ENCODE measurements around the gene MICAL2.

The MICAL2 gene

GRCh38 chr11:12154871-12155668 lies 44.7 kb downstream of the MICAL2 start:
- no peaks in the 10 kb centered on the region for H3K9me3 ChIP-seq (ENCODE audit: control extremely low read depth in 1 of 5, control insufficient read depth in 4 of 5, insufficient read depth in 2 of 5, low read depth in 1 of 5, low read length in 4 of 5)
- H3K4me3 ChIP-seq (ENCODE audit: control insufficient read depth in 1 of 7, extremely low read depth in 1 of 7, insufficient read depth in 4 of 7, low read depth in 2 of 7, low read length in 6 of 7), result no peak overlapping the region
- ChIA-PET CTCF (no interaction called here), POLR2A (no interaction called here)
- H3K27ac ChIP-seq (ENCODE audit: insufficient read depth in 1 of 2, low read depth in 1 of 2, low read length in 2 of 2, poor library complexity in 1 of 2, severe bottlenecking in 2 of 2), result no peak overlapping the region
- 97% methylated on average over 4 of the region's 6 CpGs for WGBS (ENCODE audit: insufficient coverage)
- no peaks in the 10 kb centered on the region for H3K27me3 ChIP-seq (replicated peaks in 2 of 5; ENCODE audit: control insufficient read depth in 4 of 5, insufficient read depth in 5 of 5, low read length in 4 of 5)
- H3K4me1 ChIP-seq (ENCODE audit: control extremely low read depth in 1 of 4, control insufficient read depth in 4 of 4, insufficient read depth in 4 of 4, low read length in 3 of 4), result peaks cover 2 to 74% (median 33%) of the 10 kb centered on the region in 4 experiments
- no peaks in the 10 kb centered on the region for H3K36me3 ChIP-seq (ENCODE audit: control insufficient read depth in 4 of 4, insufficient read depth in 4 of 4, low read length in 3 of 4)
- no peak for DNase-seq

GRCh38 chr11:12155696-12156095 lies 45.3 kb downstream of the MICAL2 start:
- ChIA-PET POLR2A (no interaction called here), CTCF (no interaction called here)
- no peaks in the 10 kb centered on the region for H3K36me3 ChIP-seq (ENCODE audit: control insufficient read depth in 4 of 4, insufficient read depth in 4 of 4, low read length in 3 of 4)
- no peak overlapping the region for H3K27ac ChIP-seq (ENCODE audit: insufficient read depth in 1 of 2, low read depth in 1 of 2, low read length in 2 of 2, poor library complexity in 1 of 2, severe bottlenecking in 2 of 2)
- H3K9me3 ChIP-seq (ENCODE audit: control extremely low read depth in 1 of 5, control insufficient read depth in 4 of 5, insufficient read depth in 2 of 5, low read depth in 1 of 5, low read length in 4 of 5), result no peaks in the 10 kb centered on the region
- WGBS (ENCODE audit: insufficient coverage), result 96% methylated on average over 7 of the region's 8 CpGs
- DNase-seq, result no peak
- peaks cover 0 to 68% (median 33%) of the 10 kb centered on the region in 4 experiments for H3K4me1 ChIP-seq (ENCODE audit: control extremely low read depth in 1 of 4, control insufficient read depth in 4 of 4, insufficient read depth in 4 of 4, low read length in 3 of 4)
- no peaks in the 10 kb centered on the region for H3K27me3 ChIP-seq (replicated peaks in 2 of 5; ENCODE audit: control insufficient read depth in 4 of 5, insufficient read depth in 5 of 5, low read length in 4 of 5)
- H3K4me3 ChIP-seq (ENCODE audit: control insufficient read depth in 1 of 7, extremely low read depth in 1 of 7, insufficient read depth in 4 of 7, low read depth in 2 of 7, low read length in 6 of 7), result no peak overlapping the region

DNA sequence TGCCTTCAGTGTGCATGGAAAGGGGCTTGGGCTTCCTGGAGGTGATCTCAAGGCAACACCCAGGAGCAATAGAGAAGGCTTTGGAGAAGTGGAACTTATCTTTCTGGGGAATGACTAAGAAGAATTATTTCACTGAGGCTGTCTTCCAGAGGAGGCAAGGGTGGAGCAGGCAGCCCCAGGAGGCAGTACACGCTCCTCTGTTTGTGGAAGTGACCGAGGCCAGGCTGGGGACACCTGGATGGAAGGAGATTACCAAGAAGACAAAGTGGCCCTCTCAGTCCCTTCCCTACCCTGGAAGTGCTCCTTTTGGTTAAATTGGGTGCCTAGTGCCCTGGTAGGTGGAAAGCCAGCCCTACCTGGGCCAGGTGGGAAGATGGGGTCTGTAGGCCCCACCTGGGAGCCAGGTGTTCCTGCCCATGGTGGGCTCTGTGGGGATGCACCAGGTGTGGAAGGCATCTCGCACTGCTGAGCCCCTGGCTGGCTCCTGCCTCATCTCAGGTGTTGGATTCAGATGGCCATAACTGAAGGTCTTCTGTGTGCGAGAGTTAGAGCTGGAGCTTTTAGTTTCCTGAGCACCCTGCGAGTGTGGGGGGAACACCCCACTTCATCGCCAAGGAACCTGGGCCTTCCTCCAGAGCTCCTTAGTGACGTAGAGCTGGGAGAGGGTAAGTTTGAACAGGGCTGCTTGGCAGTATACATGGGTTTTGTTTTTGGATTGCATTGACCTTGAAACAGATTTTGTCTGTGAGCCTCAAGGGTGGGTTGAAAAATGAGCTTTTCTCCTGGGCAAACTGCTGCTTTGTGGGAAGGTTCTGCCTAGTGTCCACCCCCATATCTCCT lies 46.1 kb downstream of the MICAL2 start:
- DNase-seq, result no peak
- POLR2A ChIA-PET, result no interaction called here
- Histone ChIP-seq H3K36me3 (ENCODE audit: control insufficient read depth in 4 of 4, insufficient read depth in 4 of 4, low read length in 3 of 4) (no peaks in the 10 kb centered on the region), H3K4me1 (ENCODE audit: control extremely low read depth in 1 of 4, control insufficient read depth in 4 of 4, insufficient read depth in 4 of 4, low read length in 3 of 4) (peaks cover 0 to 60% (median 28%) of the 10 kb centered on the region in 4 experiments), H3K4me3 (ENCODE audit: control insufficient read depth in 1 of 7, extremely low read depth in 1 of 7, insufficient read depth in 4 of 7, low read depth in 2 of 7, low read length in 6 of 7) (no peak overlapping the region), H3K9me3 (ENCODE audit: control extremely low read depth in 1 of 5, control insufficient read depth in 4 of 5, insufficient read depth in 2 of 5, low read depth in 1 of 5, low read length in 4 of 5) (no peaks in the 10 kb centered on the region), H3K27me3 (replicated peaks in 2 of 5; ENCODE audit: control insufficient read depth in 4 of 5, insufficient read depth in 5 of 5, low read length in 4 of 5) (no peaks in the 10 kb centered on the region), H3K27ac (ENCODE audit: insufficient read depth in 1 of 2, low read depth in 1 of 2, low read length in 2 of 2, poor library complexity in 1 of 2, severe bottlenecking in 2 of 2) (no peak overlapping the region)
- 98% methylated on average over 5 of the region's 7 CpGs for WGBS (ENCODE audit: insufficient coverage)
- CTCF ChIA-PET, result interaction anchor here (1.1 to 1.9 kb wide), 6 partner anchors 23 to 79 kb away, joined by 3 to 5 read pairs (median 4); no protein-coding TSS in a partner anchor

- Histone ChIP-seq H3K36me3 (ENCODE audit: control insufficient read depth in 4 of 4, insufficient read depth in 4 of 4, low read length in 3 of 4) (no peaks in the 10 kb centered on the region), H3K4me1 (ENCODE audit: control extremely low read depth in 1 of 4, control insufficient read depth in 4 of 4, insufficient read depth in 4 of 4, low read length in 3 of 4) (peaks cover 0 to 54% (median 23%) of the 10 kb centered on the region in 4 experiments), H3K27ac (ENCODE audit: insufficient read depth in 1 of 2, low read depth in 1 of 2, low read length in 2 of 2, poor library complexity in 1 of 2, severe bottlenecking in 2 of 2) (no peak overlapping the region), H3K27me3 (replicated peaks in 2 of 5; ENCODE audit: control insufficient read depth in 4 of 5, insufficient read depth in 5 of 5, low read length in 4 of 5) (no peaks in the 10 kb centered on the region), H3K4me3 (ENCODE audit: control insufficient read depth in 1 of 7, extremely low read depth in 1 of 7, insufficient read depth in 4 of 7, low read depth in 2 of 7, low read length in 6 of 7) (no peak overlapping the region), H3K9me3 (ENCODE audit: control extremely low read depth in 1 of 5, control insufficient read depth in 4 of 5, insufficient read depth in 2 of 5, low read depth in 1 of 5, low read length in 4 of 5) (no peaks in the 10 kb centered on the region)
- DNase-seq, result peak in 2 of 3 donors; percentile 75 to 80
- CTCF ChIA-PET, result interaction anchor here (1.1 to 1.9 kb wide), 6 partner anchors 22 to 78 kb away, joined by 3 to 5 read pairs (median 4); no protein-coding TSS in a partner anchor
- no CpG with 5 or more reads among the region's 1 CpG for WGBS (ENCODE audit: insufficient coverage)
- POLR2A ChIA-PET, result no interaction called here
Measured at GRCh38 chr11:12157241-12157661, 46.9 kb downstream of the MICAL2 start.

GRCh38 chr11:12158909-12159308 lies 48.5 kb downstream of the MICAL2 start:
- H3K36me3 ChIP-seq (ENCODE audit: control insufficient read depth in 4 of 4, insufficient read depth in 4 of 4, low read length in 3 of 4), result peaks cover 0 to 5% (median 0%) of the 10 kb centered on the region in 4 experiments
- CTCF ChIA-PET, result interaction anchor here (0.9 to 2.0 kb wide), 5 partner anchors 12 to 123 kb away, joined by 3 to 6 read pairs (median 4); no protein-coding TSS in a partner anchor
- no peaks in the 10 kb centered on the region for H3K27me3 ChIP-seq (replicated peaks in 2 of 5; ENCODE audit: control insufficient read depth in 4 of 5, insufficient read depth in 5 of 5, low read length in 4 of 5)
- no peak overlapping the region for H3K4me3 ChIP-seq (ENCODE audit: control insufficient read depth in 1 of 7, extremely low read depth in 1 of 7, insufficient read depth in 4 of 7, low read depth in 2 of 7, low read length in 6 of 7)
- H3K4me1 ChIP-seq (ENCODE audit: control extremely low read depth in 1 of 4, control insufficient read depth in 4 of 4, insufficient read depth in 4 of 4, low read length in 3 of 4), result peaks cover 0 to 47% (median 17%) of the 10 kb centered on the region in 4 experiments
- H3K9me3 ChIP-seq (ENCODE audit: control extremely low read depth in 1 of 5, control insufficient read depth in 4 of 5, insufficient read depth in 2 of 5, low read depth in 1 of 5, low read length in 4 of 5), result no peaks in the 10 kb centered on the region
- POLR2A ChIA-PET, result interaction anchor here (0.6 kb wide), 1 partner anchor 36 kb away, joined by 3 read pairs; no protein-coding TSS in a partner anchor
- no peak overlapping the region for H3K27ac ChIP-seq (ENCODE audit: insufficient read depth in 1 of 2, low read depth in 1 of 2, low read length in 2 of 2, poor library complexity in 1 of 2, severe bottlenecking in 2 of 2)
- 98% methylated on average over 6 of the region's 7 CpGs for WGBS (ENCODE audit: insufficient coverage)
- no peak for DNase-seq

DNA sequence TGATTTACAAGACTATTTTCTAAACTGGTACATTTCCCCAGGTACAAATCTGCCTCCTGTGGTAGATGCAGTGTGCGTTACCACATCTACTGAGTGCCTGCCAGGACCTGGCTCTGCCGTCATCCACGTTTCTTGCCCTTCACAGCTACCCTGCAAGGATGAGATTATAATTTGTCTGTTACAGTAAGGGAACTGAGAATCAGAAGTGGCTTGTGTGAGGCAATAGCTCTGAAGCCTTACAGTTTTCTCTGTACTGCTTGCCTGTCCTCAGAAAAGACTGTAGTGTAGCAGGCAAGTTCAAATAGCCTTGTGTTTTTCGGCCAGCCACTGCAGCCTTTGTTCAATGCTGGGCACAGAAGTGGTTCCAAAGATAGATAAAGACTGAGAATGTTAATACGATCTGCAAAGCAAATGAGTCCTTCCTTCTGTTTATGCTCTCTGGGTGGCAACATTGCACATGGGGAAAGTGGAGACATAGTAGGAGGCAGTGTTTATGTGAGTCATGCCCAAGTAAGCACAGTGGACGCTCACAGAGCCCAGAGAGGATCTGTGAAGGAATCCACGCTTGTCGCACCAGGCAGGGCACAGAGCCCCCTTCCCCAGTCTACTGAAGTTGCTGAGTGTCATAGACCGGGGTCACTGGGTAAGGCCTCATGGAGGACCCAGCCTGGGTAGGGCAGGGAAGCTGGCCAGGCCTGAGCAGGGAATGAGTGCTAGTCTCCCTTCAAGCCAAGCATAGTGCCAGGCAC lies 49.1 kb downstream of the MICAL2 start:
- ChIA-PET POLR2A (interaction anchor here (0.6 kb wide), 1 partner anchor 36 kb away, joined by 3 read pairs; no protein-coding TSS in a partner anchor), CTCF (interaction anchor here (0.9 to 2.0 kb wide), 4 partner anchors 12 to 122 kb away, joined by 3 to 6 read pairs (median 4); no protein-coding TSS in a partner anchor)
- WGBS (ENCODE audit: insufficient coverage), result 95% methylated on average over 7 of the region's 9 CpGs
- peaks cover 0 to 5% (median 0%) of the 10 kb centered on the region in 4 experiments for H3K36me3 ChIP-seq (ENCODE audit: control insufficient read depth in 4 of 4, insufficient read depth in 4 of 4, low read length in 3 of 4)
- peaks cover 0 to 49% (median 17%) of the 10 kb centered on the region in 4 experiments for H3K4me1 ChIP-seq (ENCODE audit: control extremely low read depth in 1 of 4, control insufficient read depth in 4 of 4, insufficient read depth in 4 of 4, low read length in 3 of 4)
- no peaks in the 10 kb centered on the region for H3K9me3 ChIP-seq (ENCODE audit: control extremely low read depth in 1 of 5, control insufficient read depth in 4 of 5, insufficient read depth in 2 of 5, low read depth in 1 of 5, low read length in 4 of 5)
- H3K27ac ChIP-seq (ENCODE audit: insufficient read depth in 1 of 2, low read depth in 1 of 2, low read length in 2 of 2, poor library complexity in 1 of 2, severe bottlenecking in 2 of 2), result no peak overlapping the region
- H3K4me3 ChIP-seq (ENCODE audit: control insufficient read depth in 1 of 7, extremely low read depth in 1 of 7, insufficient read depth in 4 of 7, low read depth in 2 of 7, low read length in 6 of 7), result no peak overlapping the region
- H3K27me3 ChIP-seq (replicated peaks in 2 of 5; ENCODE audit: control insufficient read depth in 4 of 5, insufficient read depth in 5 of 5, low read length in 4 of 5), result no peaks in the 10 kb centered on the region
- DNase-seq, result peak in 2 of 3 donors; percentile 36 to 65

Measured in common myeloid progenitor, CD34-positive (primary cell).